MCF 10A (cell line): Measurements from ENCODE around the gene LPP. TPM values are rescaled to one million over a fixed set of nuclear protein-coding genes. Genes with fewer than 3 reads are reported as not detected.
A peak's percentile ranks its signal among the peaks of the same experiment; 100 is the strongest.

Source experiments
- BruUV-seq: library from RNA; stranded (reverse); fragments of 400-500 nt; replicated peaks from 2 replicates; lab custom pipeline; 2021; lab: Mats Ljungman, UMichigan
- CTCF ChIA-PET: fragments of 300-600 bp; sonication (Branson Sonifier 250); formaldehyde crosslinking; extraction: SDS; loops from one replicate; lab custom pipeline; 2021; ENCODE audit warnings: antibody characterized with exemption, inconsistent platforms; lab: Yijun Ruan, JAX
- POLR2A ChIA-PET: fragments of 300-600, 350-650 bp; sonication (Branson Sonifier 250); formaldehyde crosslinking; extraction: SDS; loops from one replicate; lab custom pipeline; 2020; ENCODE audit warnings: antibody characterized with exemption, inconsistent platforms; lab: Yijun Ruan, JAX
- DNase-seq: peaks from one replicate; pipeline ENCODE4 v3.0.0-alpha.2; 2018; ENCODE audit not compliant: unreplicated experiment
- H3K27ac Mint-ChIP-seq: one replicate; pipeline ENCODE4 v1.8.0; 2022; ENCODE audit warnings: mild to moderate bottlenecking, low read depth, mixed read lengths; ENCODE audit not compliant: unreplicated experiment
- H3K27me3 Mint-ChIP-seq: one replicate; pipeline ENCODE4 v1.8.0; 2022; ENCODE audit warnings: mixed read lengths; ENCODE audit not compliant: insufficient read depth, unreplicated experiment
- H3K36me3 Mint-ChIP-seq: one replicate; pipeline ENCODE4 v1.8.0; 2022; ENCODE audit warnings: mild to moderate bottlenecking, moderate library complexity, mixed read lengths; ENCODE audit not compliant: insufficient read depth, unreplicated experiment
- H3K4me1 Mint-ChIP-seq: one replicate; pipeline ENCODE4 v1.8.0; 2022; ENCODE audit warnings: mixed read lengths; ENCODE audit not compliant: insufficient read depth, unreplicated experiment
- H3K4me3 Mint-ChIP-seq: one replicate; pipeline ENCODE4 v1.8.0; 2022; ENCODE audit warnings: mild to moderate bottlenecking, moderate library complexity, mixed read lengths; ENCODE audit not compliant: unreplicated experiment
- H3K9me3 Mint-ChIP-seq: one replicate; pipeline ENCODE4 v1.8.0; 2022; ENCODE audit warnings: mixed read lengths; ENCODE audit not compliant: unreplicated experiment
- intact Hi-C: fragments of 100-400 bp; cut with micrococcal nuclease; formaldehyde crosslinking; loops from 2 replicates; pipeline ENCODE4 v1.14.1; 2022
- total RNA-seq: library from RNA; stranded (reverse); gene quantifications from 2 replicates; pipeline ENCODE4 v1.2.3, GENCODE V29; 2022
- TF ChIP-seq, protein P1 (sequence below): fragments of 200-600 bp; IDR thresholded peaks from one replicate; pipeline ENCODE4 v1.8.0; 2022; ENCODE audit warnings: antibody characterized with exemption, mild to moderate bottlenecking; ENCODE audit not compliant: unreplicated experiment

LPP gene
- total RNA-seq, 1 experiment from 2014 or later, result 117 TPM

DNA sequence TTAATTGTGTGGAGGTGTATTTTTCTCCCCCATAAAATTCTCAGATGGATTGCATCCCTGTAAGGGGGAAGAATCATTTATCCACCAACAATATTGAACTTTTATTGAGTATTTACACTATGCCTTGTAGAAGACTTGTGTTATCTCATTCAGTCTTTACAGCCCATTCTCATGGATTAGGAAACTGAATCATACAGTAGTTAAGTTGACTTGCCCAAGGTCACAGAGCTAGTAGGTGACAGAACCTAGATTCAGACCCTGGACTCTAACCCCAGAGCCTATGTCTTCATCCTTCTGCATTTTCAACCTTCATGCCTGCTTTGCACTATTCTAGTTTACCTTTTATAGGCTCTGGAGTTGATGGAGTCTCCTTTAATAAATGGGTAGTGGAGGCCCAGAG lies 226.8 kb downstream of the LPP start:
- Mint-ChIP-seq H3K4me3 (no peak overlapping the region), H3K4me1 (peaks cover 9% of the 10 kb centered on the region), H3K27me3 (no peaks in the 10 kb centered on the region), H3K27ac (no peak overlapping the region), H3K36me3 (peaks cover 13% of the 10 kb centered on the region), H3K9me3 (peaks cover 7% of the 10 kb centered on the region)
- intact Hi-C loops, result no loop called here
- CTCF ChIA-PET, result interaction anchor here (0.6 to 0.7 kb wide), 3 partner anchors 11 to 1583 kb away, joined by 3 read pairs; no protein-coding TSS in a partner anchor
- no TSS peak for BruUV-seq
- TF ChIP-seq, protein P1, sequence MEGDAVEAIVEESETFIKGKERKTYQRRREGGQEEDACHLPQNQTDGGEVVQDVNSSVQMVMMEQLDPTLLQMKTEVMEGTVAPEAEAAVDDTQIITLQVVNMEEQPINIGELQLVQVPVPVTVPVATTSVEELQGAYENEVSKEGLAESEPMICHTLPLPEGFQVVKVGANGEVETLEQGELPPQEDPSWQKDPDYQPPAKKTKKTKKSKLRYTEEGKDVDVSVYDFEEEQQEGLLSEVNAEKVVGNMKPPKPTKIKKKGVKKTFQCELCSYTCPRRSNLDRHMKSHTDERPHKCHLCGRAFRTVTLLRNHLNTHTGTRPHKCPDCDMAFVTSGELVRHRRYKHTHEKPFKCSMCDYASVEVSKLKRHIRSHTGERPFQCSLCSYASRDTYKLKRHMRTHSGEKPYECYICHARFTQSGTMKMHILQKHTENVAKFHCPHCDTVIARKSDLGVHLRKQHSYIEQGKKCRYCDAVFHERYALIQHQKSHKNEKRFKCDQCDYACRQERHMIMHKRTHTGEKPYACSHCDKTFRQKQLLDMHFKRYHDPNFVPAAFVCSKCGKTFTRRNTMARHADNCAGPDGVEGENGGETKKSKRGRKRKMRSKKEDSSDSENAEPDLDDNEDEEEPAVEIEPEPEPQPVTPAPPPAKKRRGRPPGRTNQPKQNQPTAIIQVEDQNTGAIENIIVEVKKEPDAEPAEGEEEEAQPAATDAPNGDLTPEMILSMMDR, result no peak
- POLR2A ChIA-PET, result no interaction called here
- DNase-seq, result no peak

DNA sequence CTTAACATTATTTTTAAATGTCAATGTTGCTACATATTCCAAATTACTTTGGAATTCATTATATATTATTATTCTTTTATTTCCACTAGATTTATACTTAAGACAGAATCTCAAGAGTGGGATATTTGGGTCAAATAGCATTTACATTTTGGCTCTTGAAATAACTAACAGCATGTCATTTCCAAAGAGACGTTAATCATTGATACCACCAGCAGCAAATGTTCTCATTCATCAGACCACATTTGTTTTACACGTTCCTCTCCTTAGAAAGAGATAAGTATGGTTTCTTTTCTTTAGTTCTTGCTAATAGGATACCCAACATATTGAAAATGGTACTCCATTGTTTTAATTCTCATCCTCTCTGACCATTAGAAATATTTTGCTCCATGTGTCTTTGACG lies 229.8 kb downstream of the LPP start:
- no peak overlapping the region for H3K4me3 Mint-ChIP-seq
- intact Hi-C loops, result no loop called here
- no peaks in the 10 kb centered on the region for H3K9me3 Mint-ChIP-seq
- no TSS peak for BruUV-seq
- TF ChIP-seq, protein P1, result no peak
- peaks cover 17% of the 10 kb centered on the region for H3K4me1 Mint-ChIP-seq
- no peak for DNase-seq
- no peak overlapping the region for H3K27ac Mint-ChIP-seq
- ChIA-PET POLR2A (no interaction called here), CTCF (no interaction called here)
- no peaks in the 10 kb centered on the region for H3K27me3 Mint-ChIP-seq
- peaks cover 4% of the 10 kb centered on the region for H3K36me3 Mint-ChIP-seq

DNA sequence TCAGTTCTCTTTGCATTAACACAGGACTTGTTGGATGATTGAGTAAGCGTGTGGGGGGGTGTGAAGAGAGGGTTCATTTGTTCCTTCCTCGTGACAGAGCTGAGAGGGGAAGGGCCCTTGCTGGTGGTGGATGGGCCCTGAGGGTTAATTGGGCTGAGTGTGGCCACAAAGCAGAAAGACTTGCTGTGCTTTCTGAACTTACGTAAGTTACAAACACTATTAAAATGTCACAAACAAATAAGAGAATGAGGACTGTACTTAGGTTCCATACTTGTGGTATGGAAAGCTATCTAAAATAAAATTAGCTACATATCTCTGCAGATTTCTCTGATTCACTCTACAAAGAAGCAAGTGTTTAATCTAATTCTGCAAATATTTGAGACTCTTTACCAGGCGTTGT lies 231.3 kb downstream of the LPP start:
- DNase-seq, result no peak
- H3K4me3 Mint-ChIP-seq, result no peak overlapping the region
- ChIA-PET CTCF (interaction anchor here (0.6 to 1.2 kb wide), 2 partner anchors 118 to 363 kb away, joined by 3 to 5 read pairs; no protein-coding TSS in a partner anchor), POLR2A (interaction anchor here (1.0 kb wide), 1 partner anchor 32 kb away, joined by 3 read pairs; no protein-coding TSS in a partner anchor)
- intact Hi-C loops, result no loop called here
- H3K27ac Mint-ChIP-seq, result peak overlapping the region; percentile 52
- BruUV-seq, result no TSS peak
- no peaks in the 10 kb centered on the region for H3K9me3 Mint-ChIP-seq
- TF ChIP-seq, protein P1, result no peak
- H3K27me3 Mint-ChIP-seq, result no peaks in the 10 kb centered on the region
- H3K36me3 Mint-ChIP-seq, result no peaks in the 10 kb centered on the region
- H3K4me1 Mint-ChIP-seq, result peaks cover 31% of the 10 kb centered on the region

DNA sequence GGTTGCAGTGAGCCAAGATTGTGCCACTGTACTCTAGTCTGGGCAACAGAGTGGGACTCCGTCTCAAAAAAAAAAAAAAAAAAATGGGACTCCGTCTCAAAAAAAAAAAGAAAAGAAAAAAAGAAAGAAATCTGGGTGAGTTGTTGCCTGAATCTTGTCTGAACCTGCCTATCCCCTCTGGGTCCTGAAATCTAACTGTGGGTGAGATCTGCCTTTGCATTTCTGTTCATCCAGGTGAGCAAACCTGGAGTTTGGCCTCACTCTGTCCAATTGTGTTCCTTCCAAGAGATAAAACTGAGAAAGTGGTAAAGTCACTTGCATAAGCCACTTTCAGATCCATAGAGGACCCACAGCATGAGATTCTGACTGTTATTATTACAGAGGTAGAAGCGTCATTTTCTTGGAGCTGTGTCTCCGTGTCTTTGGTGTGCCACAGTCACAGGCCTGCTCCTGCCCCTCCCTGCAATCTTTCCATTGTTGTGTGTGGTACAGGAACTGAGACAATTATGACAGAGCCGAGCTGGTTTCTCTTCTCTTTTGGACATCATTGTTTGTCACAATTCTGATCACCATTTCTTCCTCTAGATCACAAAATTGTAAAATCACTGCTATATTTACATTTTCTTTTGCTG lies 235.9 kb downstream of the LPP start:
- H3K9me3 Mint-ChIP-seq, result no peaks in the 10 kb centered on the region
- H3K27me3 Mint-ChIP-seq, result no peaks in the 10 kb centered on the region
- CTCF ChIA-PET, result interaction anchor here (0.5 kb wide), 1 partner anchor 192 kb away, joined by 3 read pairs; no protein-coding TSS in a partner anchor
- peak; percentile 48 for DNase-seq
- BruUV-seq, result no TSS peak
- peak overlapping the region; percentile 15 for H3K4me3 Mint-ChIP-seq
- no peaks in the 10 kb centered on the region for H3K36me3 Mint-ChIP-seq
- intact Hi-C loops, result no loop called here
- POLR2A ChIA-PET, result interaction anchor here (0.7 to 1.6 kb wide), 7 partner anchors 11 to 654 kb away, joined by 3 to 4 read pairs (median 3); no protein-coding TSS in a partner anchor
- TF ChIP-seq, protein P1, result no peak
- peak overlapping the region; percentile 89 for H3K27ac Mint-ChIP-seq
- H3K4me1 Mint-ChIP-seq, result peaks cover 36% of the 10 kb centered on the region
